SKM-1 (cell line): ENCODE measurements around the gene KIFAP3.
"Not testable (repeated sequence)": the region's sequence is repeated elsewhere in the genome, so short reads cannot be mapped to it uniquely, and the experiment has no call there.

Source experiments
- DNase-seq: peaks from one replicate; lab custom pipeline; 2025; ENCODE audit not compliant: unreplicated experiment; lab: John Stamatoyannopoulos, UW

KIFAP3 gene

DNA sequence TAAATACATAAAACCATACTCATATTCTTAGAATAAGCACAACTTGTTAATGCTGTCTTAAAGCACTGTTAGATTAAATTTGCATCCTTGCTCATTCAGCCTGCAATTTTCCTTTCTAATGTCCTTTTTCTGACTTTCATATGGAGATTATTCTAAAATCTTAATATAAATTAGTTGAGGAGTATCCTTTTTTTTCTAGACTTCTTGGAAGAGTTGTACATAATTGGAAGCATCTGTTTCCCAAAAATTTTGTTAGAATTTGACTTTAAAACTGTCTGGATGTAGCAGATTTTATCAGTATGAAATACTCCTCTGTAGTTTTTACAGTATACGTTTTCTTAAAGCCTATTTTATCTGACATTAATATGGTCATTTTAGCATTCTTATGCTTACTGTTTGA, 9.7 kb downstream of the KIFAP3 start:
- no peak for DNase-seq

- no peak for DNase-seq
Observed at GRCh38 chr1:170063109-170063826, 11.2 kb downstream of the KIFAP3 start.

- not testable (repeated sequence) for DNase-seq
Observed at GRCh38 chr1:170061676-170062075, 12.8 kb downstream of the KIFAP3 start.

- DNase-seq = not testable (repeated sequence)
Observed at GRCh38 chr1:170060015-170060520, 14.4 kb downstream of the KIFAP3 start.

DNA sequence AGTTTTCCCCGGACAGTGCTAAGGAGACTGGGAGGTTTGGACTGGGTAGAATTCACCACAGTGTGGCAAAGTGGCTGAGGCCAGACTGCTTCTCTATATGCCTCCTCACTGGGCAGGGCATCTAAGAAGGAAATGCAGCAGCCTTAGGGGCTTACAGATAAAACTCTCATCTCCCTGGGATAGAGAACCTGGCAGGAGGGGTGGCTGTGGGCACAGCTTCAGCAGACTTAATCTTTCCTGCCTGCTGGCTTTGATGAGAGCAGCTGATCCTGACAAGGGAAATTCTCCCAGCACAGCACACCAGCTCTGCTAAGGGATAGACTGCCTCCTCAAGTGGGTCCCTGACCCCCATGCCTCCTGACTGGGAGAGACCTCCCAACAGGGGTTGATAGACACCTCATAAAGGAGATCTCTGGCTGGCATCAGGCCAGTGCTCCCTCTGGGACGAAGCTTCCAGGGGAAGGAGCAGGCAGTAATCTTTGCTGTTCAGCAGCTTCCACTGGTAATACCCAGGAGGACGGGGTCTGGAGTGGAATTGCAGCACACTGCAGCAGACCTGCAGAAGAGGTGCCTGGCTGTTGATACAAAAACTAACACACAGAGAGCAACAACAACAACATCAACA, 25.2 kb downstream of the KIFAP3 start:
- DNase-seq = no peak

DNA sequence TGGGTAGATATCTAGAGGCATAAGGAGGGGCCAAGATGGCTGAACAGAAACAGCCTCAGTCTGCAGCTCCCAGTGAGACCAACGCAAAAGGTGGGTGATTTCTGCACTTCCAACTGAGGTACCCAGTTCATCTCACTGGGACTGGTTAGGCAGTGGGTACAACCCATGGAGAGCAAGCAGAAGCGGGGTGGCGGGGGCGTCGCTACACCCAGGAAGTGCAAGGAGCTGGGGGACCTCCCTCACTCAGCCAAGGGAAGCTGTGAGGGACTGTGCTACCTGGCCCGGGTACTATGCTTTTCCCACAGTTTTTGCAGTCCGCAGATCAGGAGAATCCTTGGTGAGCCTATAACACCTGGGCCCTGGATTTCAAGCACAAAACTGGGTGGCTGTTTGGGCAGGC, 26.0 kb downstream of the KIFAP3 start:
- no peak for DNase-seq

DNA sequence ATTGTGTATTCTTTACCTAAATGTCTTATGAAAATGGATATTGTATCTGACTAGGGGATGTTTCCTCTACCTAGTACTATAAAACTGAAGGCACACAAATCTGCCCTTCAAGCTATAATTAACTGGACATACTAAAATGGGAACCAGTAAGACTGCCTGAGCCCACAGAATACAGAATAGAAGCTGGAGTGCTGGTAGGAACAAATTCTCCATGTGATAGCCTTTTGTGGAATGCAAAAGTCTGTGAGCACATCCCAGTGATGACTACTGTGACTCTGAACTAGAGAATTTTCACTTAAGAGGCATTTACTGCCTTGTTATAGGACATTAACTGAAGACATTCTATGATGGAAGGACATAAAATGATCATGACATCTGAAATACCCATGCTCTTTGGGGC, 30.3 kb downstream of the KIFAP3 start:
- DNase-seq = no peak

- DNase-seq = no peak
Observed at GRCh38 chr1:170041423-170042192, 32.9 kb downstream of the KIFAP3 start.

DNA sequence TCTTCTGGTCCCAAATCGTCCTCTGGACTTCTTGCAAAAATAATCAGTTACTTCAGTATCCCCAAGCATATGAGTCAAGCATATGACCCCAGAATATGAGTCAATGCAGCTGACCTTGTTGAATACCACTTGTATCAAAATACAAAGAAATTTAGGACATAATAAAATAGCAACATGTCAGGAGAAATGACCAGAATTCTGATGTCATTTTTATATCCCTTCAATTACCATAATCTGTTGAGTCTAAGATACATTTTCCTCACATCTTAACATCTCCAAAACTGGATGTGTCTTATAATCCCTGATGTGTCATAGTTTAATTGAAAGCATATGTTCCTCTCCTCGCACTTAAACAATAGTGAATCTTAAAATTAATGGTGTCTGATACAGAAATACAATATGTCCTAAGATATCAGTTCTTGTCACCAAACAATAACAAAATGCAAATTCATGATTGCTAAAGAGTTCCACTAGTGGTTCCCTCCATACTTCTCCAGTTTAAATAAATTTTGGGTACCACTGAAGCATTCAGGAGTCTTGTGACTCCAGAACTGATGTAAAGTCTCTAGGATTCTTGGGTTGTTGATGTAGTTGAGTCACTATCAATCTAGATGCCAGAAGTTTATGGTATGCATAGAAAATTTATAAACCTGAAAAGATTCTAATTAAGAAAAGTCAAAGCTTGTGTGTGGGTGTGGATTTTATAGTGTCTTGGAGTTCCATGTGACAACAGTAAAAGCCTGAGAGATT, 41.8 kb downstream of the KIFAP3 start:
- DNase-seq = no peak

GRCh38 chr1:170030212-170030611, 44.3 kb downstream of the KIFAP3 start:
- DNase-seq = no peak

GRCh38 chr1:170027760-170028159, 46.7 kb downstream of the KIFAP3 start:
- no peak for DNase-seq

- no peak for DNase-seq
Observed at GRCh38 chr1:170020859-170021258, 53.6 kb downstream of the KIFAP3 start.

DNA sequence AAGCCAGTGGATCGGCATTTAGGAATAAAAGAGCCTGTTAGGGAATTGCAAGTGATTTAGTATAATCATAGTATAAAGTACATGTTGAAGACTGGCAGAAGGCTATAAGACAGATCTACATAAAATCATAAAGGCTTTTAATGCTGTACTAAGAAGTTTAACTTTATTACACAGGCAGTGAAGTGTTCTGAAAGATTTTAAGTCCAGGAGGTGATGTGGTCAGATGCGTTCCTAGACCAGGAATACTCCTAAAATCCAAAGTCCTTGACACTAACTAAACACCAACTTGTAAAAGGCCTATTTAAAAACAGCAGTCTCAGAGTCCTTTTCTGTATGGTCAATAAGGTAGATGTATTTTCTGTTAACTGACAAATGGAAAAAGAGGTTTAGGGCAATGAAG, 57.0 kb downstream of the KIFAP3 start:
- no peak for DNase-seq

DNA sequence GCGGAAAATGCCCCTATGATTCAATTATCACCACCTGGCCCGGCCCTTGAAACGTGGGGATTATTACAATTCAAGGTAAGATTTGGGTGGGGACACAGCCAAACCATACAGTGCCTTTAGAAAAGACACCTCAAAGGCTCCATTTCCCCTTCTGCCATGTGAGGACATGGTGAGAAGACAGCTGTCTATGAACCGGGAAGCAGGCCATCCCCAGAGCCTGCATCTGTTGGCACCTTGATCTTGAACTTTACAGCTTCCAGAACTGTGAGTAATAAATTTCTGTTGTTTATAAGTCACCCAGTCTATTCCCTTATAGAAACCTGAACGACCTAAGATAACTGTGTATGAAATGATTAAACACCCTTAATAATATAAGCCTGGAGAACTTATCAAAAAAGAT, 61.6 kb downstream of the KIFAP3 start:
- no peak for DNase-seq

DNA sequence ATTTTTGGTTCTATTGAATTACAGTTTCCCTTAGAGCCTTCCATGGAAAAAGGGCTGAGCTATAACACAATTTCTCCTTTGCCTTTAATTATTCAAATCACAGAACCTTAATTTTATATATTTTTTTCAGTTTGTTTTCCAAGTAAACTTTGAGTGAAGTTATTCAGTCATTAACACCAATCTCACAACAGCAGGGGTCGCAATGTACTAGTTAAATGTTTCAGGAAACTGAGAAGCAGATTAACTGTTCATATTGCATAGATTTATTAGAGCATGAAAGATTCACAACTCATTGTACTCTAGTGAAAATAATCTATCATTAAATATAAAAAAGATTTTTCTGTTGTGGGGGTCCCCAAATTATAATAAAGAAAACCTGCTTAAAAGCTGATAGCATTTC, 64.1 kb downstream of the KIFAP3 start:
- no peak for DNase-seq

- DNase-seq = no peak
Observed at GRCh38 chr1:170009551-170009950, 64.9 kb downstream of the KIFAP3 start.

DNA sequence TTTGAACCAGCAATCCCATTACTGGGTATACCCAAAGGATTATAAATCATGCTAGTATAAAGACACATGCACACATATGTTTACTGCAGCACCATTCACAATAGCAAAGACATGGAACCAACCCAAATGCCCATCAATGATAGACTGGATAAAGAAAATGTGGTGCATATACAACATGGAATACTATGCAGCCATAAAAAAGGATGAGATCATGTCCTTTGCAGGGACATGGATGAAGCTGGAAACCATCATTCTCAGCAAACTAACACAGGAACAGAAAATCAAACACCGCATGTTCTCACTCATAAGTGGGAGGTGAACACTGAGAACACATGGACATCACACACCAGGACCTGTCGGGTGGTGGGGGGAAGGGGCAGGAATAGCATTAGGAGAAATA, 65.8 kb downstream of the KIFAP3 start:
- DNase-seq = not testable (repeated sequence)

DNA sequence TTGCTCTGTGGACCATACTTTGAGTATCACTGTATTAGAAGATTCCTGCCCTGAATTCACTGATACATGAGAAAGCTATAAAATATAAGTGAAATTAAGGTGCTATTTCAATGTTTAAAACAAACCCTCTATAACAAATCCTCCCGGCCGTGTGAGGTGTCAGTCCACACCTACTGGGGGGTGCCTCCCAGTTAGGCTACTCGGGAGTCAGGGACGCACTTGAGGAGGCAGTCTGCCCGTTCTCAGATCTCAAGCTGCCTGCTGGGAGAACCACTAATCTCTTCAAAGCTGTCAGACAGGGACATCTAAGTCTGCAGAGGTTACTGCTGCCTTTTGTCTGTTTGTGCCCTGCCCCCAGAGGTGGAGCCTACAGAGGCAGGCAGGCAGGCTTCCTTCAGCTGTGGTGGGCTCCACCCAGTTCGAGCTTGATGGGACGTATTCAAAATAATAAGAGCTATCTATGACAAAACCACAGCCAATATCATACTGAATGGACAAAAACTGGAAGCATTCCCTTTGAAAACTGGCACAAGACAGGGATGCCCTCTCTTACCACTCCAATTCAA, 71.1 kb downstream of the KIFAP3 start:
- not testable (repeated sequence) for DNase-seq

DNA sequence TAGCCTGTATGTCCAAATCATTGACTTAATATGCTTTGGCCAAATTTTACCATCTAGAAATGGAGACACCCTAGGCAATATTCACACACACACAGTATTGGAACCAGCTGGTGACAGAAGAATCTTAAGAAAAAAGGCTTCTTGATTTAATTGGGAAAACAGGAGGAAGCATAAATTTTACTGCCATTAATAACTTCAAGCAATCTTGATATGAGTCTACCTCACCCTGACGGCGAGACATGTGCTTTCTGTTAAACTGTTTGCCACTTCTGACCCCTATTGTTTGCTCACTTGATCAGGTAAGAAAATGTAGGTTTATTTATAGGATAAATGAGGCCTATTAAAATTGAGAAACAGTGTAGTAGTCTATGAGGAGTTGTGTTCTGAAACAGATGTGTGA, 73.2 kb downstream of the KIFAP3 start:
- no peak for DNase-seq

DNA sequence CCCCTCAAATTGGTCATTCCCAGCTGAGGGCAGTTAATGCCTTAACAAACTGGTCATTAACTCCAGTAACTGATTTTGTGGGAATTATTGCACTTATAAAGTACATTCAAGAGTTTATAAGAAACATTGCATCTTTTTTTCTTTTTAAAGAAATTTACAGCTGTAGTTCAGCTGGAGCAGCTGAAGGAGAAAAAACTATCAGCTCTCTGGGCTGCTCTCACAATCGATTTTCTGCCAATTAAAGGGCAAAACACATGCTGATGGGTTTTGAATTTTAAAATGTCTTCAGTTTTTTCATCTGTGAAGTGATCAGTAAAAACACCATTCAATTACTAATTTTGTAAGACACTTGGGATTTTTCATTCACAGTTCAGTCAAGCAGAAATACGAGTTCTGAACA, 74.7 kb downstream of the KIFAP3 start:
- no peak for DNase-seq

GRCh38 chr1:169999331-169999741, 75.2 kb downstream of the KIFAP3 start:
- no peak for DNase-seq
